ENCODE results near the gene IL18RAP.

GRCh38 chr2:102473631-102474030 is 50.7 kb downstream of the IL18RAP start:
- no peak for TF ChIP-seq YY1 (IDR thresholded peaks at IDR 0.05; ENCODE audit: insufficient read depth, insufficient read length)
- TF ChIP-seq ZNF274 (IDR thresholded peaks at IDR 0.05; ENCODE audit: low read depth, low read length) = no peak
